A204.1 (cell line): ENCODE results near the gene SHISAL1.

Experiments used
- FAIRE-seq: peaks from 2 replicates; lab custom pipeline; 2012; peaks lifted over from hg19 to GRCh38; lab: Jason Lieb, UNC

The SHISAL1 gene

GRCh38 chr22:44277386-44278135 lies 35.2 kb downstream of the SHISAL1 start:
- FAIRE-seq: no peak

GRCh38 chr22:44276706-44277356 lies 35.9 kb downstream of the SHISAL1 start:
- FAIRE-seq: no peak

DNA sequence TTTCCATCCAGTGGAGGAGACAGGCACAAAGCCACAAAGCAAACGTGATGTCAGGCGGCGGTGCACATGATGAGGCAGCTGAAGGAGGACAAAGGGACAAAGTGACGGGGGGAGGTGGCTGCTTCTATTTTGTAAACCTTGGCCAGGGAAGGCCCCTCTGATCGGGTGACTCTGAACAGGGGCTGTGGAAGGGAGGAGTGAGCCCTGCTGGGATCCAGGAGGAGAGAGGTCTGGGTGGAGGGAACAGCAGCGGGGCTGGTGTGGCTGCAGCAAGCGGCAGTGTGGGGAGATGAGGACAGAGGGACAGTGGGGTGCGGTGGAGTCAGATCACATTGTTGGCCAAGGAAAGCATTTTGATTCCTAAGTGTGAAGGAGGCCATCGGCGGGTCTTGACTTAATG lies 36.7 kb downstream of the SHISAL1 start:
- FAIRE-seq: no peak

DNA sequence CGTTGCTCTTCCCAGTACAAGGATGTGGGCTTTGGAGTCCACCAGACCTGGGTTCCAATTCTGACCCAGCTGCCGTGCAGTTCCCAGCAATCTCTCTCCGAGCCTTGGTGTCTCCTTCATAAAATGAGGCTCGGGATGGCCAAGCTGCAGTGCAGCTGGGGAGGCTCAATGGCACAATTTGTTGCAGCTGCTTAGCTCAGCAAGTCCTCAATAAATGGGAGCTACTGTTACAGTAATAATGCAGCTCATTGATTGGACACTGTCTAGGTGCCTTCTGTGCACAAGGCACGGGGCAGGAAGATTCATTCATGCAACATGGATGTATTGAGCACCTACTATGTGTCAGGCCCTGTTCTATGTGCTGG lies 37.1 kb downstream of the SHISAL1 start:
- no peak for FAIRE-seq

GRCh38 chr22:44274918-44275630 lies 37.7 kb downstream of the SHISAL1 start:
- no peak for FAIRE-seq

DNA sequence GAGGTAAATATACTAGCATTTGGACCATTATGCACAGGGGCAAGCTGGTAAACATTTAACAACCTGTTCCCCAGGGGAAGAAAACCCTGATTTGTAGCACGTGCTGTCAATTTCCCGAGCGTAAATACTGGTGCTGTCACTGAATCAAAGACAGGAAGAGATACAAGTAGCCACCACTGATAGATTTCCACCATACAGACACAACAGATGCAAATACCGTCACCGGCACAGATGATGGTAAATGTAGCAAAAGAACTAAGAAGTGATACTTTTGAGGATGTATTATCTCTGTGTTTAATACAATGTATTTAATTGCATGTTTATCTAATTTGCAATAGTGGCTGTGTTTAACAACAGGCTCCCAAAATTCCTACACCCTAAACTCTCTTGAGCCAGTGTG lies 39.6 kb downstream of the SHISAL1 start:
- no peak for FAIRE-seq

- no peak for FAIRE-seq
Measured at GRCh38 chr22:44272401-44272771, 40.4 kb downstream of the SHISAL1 start.

- no peak for FAIRE-seq
Measured at GRCh38 chr22:44271732-44272400, 40.9 kb downstream of the SHISAL1 start.

DNA sequence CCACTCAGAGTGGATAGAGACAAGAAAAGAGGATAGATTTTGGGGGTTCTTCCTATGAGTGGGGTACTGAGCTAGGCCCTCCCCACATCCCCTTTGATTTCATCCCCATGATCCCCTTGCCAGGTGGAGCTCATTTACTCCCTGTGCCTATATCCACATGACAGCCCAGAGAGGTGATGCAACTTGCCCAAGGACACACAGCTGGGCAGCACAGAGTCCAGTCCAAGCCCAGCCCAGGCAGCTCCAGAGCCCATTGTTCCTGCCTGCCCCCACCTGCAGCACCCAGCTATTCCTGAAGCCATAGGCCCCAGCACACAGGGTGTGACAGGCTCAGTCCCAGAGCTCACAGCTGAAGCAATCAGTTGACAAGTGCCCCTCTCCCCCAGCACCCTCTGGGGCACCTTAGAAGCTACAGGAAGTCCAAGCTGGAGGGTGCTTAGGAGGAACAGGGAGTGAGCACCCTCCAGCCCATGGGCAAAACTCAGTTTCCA lies 41.7 kb downstream of the SHISAL1 start:
- no peak for FAIRE-seq

DNA sequence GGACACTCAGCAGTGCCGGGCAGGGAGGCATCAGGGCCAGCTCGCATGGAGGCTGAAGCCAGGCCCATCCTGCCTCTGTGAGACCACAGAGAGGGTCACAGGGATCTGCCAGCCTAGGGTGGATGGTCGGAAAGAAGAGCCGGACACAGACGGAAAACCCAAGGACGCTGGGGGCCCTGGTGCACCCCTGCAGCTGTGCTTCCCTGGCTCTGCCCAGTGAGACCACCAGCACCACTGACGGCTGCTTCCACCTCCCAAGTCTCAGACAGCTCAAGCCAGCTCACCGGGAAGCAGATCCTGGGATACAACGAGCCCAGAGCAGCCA lies 42.2 kb downstream of the SHISAL1 start:
- no peak for FAIRE-seq

DNA sequence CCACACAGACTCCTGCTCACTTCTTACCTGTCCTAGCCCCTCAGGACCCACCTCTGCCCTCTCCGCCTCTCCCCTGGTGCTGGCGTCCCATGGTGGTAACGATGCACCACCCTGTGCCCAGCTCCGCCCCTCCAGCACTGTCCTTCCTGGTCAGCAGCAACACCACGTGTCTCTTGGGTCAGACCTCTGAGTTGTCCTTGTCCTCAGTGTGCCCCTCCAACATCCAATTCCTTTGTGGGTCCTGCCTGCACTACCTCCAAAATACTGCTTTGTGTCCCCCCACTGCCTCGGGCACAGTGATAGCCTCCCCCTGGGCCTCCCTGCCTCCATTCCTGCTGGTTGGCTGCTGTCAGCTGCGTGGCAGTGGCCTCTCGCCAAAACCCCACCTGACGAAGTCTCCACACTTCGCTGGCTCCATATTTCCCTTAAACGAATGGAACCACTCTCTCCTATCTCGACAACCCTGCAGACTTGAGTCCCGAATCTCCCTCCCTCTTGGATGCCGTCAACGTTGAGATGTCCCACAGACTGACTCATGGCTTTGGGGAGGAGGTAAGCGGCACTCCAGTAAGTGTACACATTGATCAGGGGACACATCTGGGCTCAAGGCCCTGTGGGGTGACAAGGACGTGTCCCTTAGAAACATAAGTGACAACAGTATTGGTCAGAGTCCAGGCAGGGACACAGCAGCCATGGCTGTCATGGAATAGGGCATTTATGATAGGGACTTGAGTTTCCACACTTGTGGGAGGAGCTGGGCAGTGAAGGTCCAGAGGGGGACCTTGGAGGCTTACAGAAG lies 42.8 kb downstream of the SHISAL1 start:
- FAIRE-seq: no peak

DNA sequence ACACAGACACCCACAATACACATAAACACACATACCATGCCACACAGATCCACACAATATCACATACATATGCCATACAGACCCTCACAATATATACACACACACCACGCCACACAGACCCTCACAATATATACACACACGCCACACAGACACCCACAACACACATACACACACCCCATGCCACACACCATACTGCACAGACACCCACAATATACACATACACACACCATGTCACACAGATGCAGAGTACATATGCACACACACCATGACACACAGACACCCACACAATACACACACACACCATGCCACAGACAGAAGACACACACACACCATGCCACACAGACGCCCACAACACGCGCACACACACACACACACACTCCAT lies 43.6 kb downstream of the SHISAL1 start:
- FAIRE-seq: no peak

- FAIRE-seq: no peak
Measured at GRCh38 chr22:44268431-44269116, 44.2 kb downstream of the SHISAL1 start.

GRCh38 chr22:44267856-44268255 lies 44.9 kb downstream of the SHISAL1 start:
- FAIRE-seq: no peak

DNA sequence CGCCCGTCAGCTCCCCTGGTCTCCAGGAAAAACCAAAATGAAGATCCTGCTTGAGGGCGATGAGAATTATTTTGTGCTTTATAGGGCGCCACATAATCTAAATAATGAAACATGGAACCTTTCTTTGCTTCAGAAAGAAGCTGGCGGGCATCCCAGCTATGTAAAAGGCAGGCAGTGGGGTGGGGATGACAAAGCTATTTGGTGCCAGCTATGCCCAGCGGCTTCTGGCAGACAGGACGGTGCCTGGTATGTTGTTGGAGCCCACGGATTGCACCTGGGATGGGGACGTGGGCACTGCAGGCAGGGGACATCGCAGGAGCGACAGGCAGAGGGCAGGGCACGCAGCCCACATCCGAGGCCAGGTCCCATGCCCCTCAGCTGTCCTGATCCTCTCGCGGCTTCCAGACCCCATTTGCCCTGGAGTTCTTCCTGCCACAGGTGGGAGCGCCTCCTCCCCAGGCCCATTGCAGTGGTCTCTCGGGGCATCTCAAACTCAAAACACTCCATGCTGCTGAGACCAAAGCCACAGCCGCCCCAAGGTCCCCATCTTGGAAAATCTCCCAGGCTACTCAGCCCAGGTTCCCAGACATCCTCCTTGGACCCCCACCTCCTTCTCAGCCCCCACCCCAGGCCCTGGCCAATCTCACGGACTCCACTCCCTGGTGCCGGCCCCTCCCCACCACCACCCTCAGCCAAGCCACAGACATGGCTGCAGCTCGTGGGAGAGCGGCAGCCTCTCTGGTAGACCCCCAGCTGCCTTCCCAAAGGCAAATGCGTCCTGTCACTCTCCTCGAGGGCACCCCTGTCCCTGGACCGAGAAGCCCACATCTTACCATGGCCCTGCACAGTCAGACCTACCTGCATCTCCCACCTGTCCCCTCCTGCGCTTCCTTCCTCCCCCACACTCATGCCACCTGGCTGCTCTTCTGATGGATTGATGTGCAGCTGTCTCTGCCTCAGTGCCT lies 45.7 kb downstream of the SHISAL1 start:
- no peak for FAIRE-seq

DNA sequence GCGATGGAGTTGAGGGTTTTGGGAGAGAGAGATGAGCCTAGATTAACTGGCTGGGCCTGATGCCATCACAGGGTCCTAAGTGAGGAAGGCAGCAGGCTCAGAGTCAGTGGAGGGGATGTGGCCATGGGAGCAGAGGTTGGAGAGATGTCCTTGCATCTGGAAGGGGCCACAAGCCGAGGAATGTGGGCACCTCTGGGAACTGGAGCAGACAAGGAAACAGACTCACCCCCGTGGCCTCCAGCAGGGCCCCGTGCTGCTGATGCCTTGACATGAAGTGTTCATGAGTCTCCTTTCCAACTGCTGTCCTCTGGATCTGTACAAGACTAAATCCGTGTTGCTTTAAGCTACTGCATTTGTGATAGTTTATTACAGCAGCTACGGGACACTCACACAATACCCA lies 49.2 kb downstream of the SHISAL1 start:
- no peak for FAIRE-seq

GRCh38 chr22:44261861-44262595 lies 50.7 kb downstream of the SHISAL1 start:
- no peak for FAIRE-seq

DNA sequence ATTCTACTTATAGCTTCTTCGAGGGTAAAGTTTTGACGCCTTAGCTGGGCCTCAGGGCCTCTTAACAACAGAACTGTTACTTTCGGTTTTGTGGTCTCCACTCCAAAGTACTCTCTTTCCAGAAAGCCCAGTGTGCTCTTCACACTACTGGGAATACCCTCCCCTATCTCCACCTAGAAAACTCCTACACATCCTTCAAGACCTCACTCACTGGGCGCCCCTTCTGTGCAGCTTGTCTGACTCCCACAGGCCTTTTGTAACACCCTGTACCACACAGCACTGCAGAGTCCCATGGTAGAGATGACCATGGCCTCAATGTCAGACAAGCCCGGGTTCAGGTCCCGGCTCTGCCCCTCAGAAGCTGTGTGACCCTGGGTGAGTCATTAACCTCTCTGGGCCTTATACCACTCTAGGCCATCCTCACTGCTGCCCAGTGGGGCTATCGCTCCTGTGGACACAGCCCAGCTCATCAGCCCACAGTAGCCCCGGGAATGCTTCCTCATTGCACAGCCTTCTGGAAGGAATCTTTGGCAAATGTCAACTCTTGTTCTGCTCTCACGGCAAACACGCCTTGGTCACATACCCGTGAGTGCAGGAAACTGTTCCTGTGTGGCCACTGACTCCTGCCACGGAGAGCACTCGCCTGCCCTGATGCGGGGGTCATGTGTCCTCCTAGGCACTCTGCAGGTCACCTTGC lies 51.4 kb downstream of the SHISAL1 start:
- no peak for FAIRE-seq
